ENCODE results near the gene TNFRSF4.

DNA sequence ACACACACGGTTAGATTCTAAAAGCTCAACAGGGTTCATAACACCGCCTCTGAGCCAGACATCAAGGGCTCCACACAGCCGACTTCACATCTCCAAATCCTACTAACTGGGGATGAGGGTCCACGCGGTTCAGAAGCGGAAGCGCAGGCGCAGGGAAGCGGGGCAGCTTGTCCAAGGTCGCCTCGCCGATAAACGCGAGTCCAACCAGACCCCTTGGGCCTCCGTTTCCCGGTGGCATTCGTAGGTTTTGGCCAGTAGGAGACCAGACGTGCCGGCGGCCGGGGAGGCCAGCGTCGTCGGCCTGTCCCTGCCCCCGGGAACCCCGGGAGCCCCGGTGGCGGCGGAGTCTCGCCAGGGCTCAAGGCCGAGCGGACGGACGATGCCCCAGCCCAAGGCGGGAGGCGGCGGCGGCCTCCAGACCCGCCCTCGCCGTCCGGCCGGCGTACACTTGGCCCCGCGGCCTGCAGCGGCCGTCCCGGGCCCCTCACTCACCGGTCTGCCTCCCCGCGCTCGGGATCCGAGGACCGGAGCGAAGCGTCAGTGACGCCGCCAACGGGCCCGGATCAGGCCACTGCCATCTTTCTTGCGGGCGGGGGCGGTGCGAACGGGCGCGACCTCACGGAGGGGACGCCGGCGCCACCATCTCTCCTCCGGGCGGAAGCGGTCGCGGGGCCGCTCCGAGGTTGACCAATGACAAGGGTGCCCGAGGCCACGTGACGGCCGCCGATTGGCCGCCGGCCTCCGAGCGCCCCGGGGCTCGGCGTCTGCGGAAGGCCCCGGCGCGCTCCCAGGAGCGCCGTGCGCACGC, 17.7 kb upstream of the TNFRSF4 start, which contains the start of gene SDF4:
- TF ChIP-seq, protein P1, sequence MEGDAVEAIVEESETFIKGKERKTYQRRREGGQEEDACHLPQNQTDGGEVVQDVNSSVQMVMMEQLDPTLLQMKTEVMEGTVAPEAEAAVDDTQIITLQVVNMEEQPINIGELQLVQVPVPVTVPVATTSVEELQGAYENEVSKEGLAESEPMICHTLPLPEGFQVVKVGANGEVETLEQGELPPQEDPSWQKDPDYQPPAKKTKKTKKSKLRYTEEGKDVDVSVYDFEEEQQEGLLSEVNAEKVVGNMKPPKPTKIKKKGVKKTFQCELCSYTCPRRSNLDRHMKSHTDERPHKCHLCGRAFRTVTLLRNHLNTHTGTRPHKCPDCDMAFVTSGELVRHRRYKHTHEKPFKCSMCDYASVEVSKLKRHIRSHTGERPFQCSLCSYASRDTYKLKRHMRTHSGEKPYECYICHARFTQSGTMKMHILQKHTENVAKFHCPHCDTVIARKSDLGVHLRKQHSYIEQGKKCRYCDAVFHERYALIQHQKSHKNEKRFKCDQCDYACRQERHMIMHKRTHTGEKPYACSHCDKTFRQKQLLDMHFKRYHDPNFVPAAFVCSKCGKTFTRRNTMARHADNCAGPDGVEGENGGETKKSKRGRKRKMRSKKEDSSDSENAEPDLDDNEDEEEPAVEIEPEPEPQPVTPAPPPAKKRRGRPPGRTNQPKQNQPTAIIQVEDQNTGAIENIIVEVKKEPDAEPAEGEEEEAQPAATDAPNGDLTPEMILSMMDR (IDR thresholded peaks at IDR 0.05): no peak
- no peak for TF ChIP-seq ZFX (IDR thresholded peaks at IDR 0.05; ENCODE audit: borderline replicate concordance)

Data from 22Rv1 (cell line).